ENCODE measurements around the gene UBE4A.

The UBE4A gene

GRCh38 chr11:118313242-118313641 is 46.2 kb upstream of the UBE4A start:
- H3K4me3 ChIP-seq (ENCODE audit: low read depth, low read length): no peak overlapping the region
- peak; percentile 51 for DNase-seq (ENCODE audit: low read depth)
- TF ChIP-seq POLR2A (IDR thresholded peaks at IDR 0.05; ENCODE audit: extremely low read depth, insufficient read length) (no peak), MAX (IDR thresholded peaks at IDR 0.05; ENCODE audit: low read depth, low read length) (no peak), MYC (IDR thresholded peaks at IDR 0.05; ENCODE audit: low read depth, low read length) (no peak), CTCF (IDR thresholded peaks at IDR 0.05; ENCODE audit: low read depth, low read length) (no peak)

GRCh38 chr11:118314988-118315411 is 44.4 kb upstream of the UBE4A start:
- H3K4me3 ChIP-seq (ENCODE audit: low read depth, low read length): no peak overlapping the region
- TF ChIP-seq POLR2A (IDR thresholded peaks at IDR 0.05; ENCODE audit: extremely low read depth, insufficient read length): no peak
- TF ChIP-seq MAX (IDR thresholded peaks at IDR 0.05; ENCODE audit: low read depth, low read length): no peak
- TF ChIP-seq MYC (IDR thresholded peaks at IDR 0.05; ENCODE audit: low read depth, low read length): no peak
- TF ChIP-seq CTCF (IDR thresholded peaks at IDR 0.05; ENCODE audit: low read depth, low read length): no peak
- DNase-seq (ENCODE audit: low read depth): no peak

- no peak overlapping the region for H3K4me3 ChIP-seq (ENCODE audit: low read depth, low read length)
- DNase-seq (ENCODE audit: low read depth): no peak
- TF ChIP-seq CTCF (IDR thresholded peaks at IDR 0.05; ENCODE audit: low read depth, low read length): no peak
- TF ChIP-seq MYC (IDR thresholded peaks at IDR 0.05; ENCODE audit: low read depth, low read length): no peak
- no peak for TF ChIP-seq POLR2A (IDR thresholded peaks at IDR 0.05; ENCODE audit: extremely low read depth, insufficient read length)
- no peak for TF ChIP-seq MAX (IDR thresholded peaks at IDR 0.05; ENCODE audit: low read depth, low read length)
These were observed 41.3 kb upstream of the UBE4A start for GRCh38 chr11:118318124-118318523.

GRCh38 chr11:118318581-118319336 is 40.6 kb upstream of the UBE4A start:
- TF ChIP-seq MAX (IDR thresholded peaks at IDR 0.05; ENCODE audit: low read depth, low read length) (no peak), POLR2A (IDR thresholded peaks at IDR 0.05; ENCODE audit: extremely low read depth, insufficient read length) (no peak), CTCF (IDR thresholded peaks at IDR 0.05; ENCODE audit: low read depth, low read length) (no peak), MYC (IDR thresholded peaks at IDR 0.05; ENCODE audit: low read depth, low read length) (no peak)
- peak; percentile 30 for DNase-seq (ENCODE audit: low read depth)
- H3K4me3 ChIP-seq (ENCODE audit: low read depth, low read length): no peak overlapping the region

GRCh38 chr11:118319337-118319707 is 40.1 kb upstream of the UBE4A start:
- H3K4me3 ChIP-seq (ENCODE audit: low read depth, low read length): no peak overlapping the region
- peak; percentile 94 for DNase-seq (ENCODE audit: low read depth)
- TF ChIP-seq CTCF (IDR thresholded peaks at IDR 0.05; ENCODE audit: low read depth, low read length) (no peak), POLR2A (IDR thresholded peaks at IDR 0.05; ENCODE audit: extremely low read depth, insufficient read length) (no peak), MAX (IDR thresholded peaks at IDR 0.05; ENCODE audit: low read depth, low read length) (no peak), MYC (IDR thresholded peaks at IDR 0.05; ENCODE audit: low read depth, low read length) (no peak)

Measured in NB4 (cell line).